Neural progenitor cell (in vitro differentiated cells): ENCODE results near the gene AMIGO2.

Source experiments
- EZH2 ChIP-seq: fragments of 200-600 bp; sonication (generic); IDR thresholded peaks from 2 replicates; pipeline ENCODE4 v1.6.1; 2017; ENCODE audit warnings: antibody characterized with exemption, mild to moderate bottlenecking, moderate library complexity
- TF ChIP-seq, protein P1 (sequence below): fragments of 200-600 bp; sonication (generic); IDR thresholded peaks from 2 replicates; pipeline ENCODE4 v1.5.1; 2017; ENCODE audit warnings: antibody characterized with exemption, mild to moderate bottlenecking

DNA sequence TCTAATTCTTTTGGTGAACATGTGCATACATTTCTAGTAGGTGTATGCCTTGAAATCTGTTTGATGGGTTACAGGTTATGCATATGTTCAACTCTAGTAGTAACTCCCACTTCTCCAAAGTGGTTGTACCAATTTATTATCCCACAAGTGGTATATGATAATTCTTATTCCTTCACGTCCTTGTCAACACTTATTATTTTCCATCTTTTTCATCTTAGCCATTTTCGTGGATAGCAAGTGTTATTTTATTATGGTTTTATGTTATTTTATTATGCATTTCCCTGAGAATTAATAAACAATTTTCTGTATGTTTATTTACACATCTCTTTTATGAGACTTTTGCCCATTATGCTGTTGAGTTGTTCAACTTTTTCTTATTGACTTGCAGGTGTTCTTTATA is 11.2 kb upstream of the AMIGO2 start:
- no peak for TF ChIP-seq EZH2
- TF ChIP-seq, protein P1, sequence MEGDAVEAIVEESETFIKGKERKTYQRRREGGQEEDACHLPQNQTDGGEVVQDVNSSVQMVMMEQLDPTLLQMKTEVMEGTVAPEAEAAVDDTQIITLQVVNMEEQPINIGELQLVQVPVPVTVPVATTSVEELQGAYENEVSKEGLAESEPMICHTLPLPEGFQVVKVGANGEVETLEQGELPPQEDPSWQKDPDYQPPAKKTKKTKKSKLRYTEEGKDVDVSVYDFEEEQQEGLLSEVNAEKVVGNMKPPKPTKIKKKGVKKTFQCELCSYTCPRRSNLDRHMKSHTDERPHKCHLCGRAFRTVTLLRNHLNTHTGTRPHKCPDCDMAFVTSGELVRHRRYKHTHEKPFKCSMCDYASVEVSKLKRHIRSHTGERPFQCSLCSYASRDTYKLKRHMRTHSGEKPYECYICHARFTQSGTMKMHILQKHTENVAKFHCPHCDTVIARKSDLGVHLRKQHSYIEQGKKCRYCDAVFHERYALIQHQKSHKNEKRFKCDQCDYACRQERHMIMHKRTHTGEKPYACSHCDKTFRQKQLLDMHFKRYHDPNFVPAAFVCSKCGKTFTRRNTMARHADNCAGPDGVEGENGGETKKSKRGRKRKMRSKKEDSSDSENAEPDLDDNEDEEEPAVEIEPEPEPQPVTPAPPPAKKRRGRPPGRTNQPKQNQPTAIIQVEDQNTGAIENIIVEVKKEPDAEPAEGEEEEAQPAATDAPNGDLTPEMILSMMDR, result no peak
